ENCODE data around the gene CCDC82.

The CCDC82 gene

GRCh38 chr11:96306600-96306932 is 83.1 kb downstream of the CCDC82 start:
- H3K4me3 ChIP-seq (ENCODE audit: low read length) = no peak overlapping the region
- TF ChIP-seq, protein P1, sequence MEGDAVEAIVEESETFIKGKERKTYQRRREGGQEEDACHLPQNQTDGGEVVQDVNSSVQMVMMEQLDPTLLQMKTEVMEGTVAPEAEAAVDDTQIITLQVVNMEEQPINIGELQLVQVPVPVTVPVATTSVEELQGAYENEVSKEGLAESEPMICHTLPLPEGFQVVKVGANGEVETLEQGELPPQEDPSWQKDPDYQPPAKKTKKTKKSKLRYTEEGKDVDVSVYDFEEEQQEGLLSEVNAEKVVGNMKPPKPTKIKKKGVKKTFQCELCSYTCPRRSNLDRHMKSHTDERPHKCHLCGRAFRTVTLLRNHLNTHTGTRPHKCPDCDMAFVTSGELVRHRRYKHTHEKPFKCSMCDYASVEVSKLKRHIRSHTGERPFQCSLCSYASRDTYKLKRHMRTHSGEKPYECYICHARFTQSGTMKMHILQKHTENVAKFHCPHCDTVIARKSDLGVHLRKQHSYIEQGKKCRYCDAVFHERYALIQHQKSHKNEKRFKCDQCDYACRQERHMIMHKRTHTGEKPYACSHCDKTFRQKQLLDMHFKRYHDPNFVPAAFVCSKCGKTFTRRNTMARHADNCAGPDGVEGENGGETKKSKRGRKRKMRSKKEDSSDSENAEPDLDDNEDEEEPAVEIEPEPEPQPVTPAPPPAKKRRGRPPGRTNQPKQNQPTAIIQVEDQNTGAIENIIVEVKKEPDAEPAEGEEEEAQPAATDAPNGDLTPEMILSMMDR (IDR thresholded peaks at IDR 0.05; ENCODE audit: low read depth, low read length) = no peak
- no peak for TF ChIP-seq EZH2phosphoT487 (IDR thresholded peaks at IDR 0.05; ENCODE audit: low read depth)
- H2AFZ ChIP-seq (ENCODE audit: low read depth, low read length) = no peak overlapping the region
- H3K36me3 ChIP-seq (replicated peaks; ENCODE audit: low read depth, low read length) = no peaks in the 10 kb centered on the region
- H3K27ac ChIP-seq (ENCODE audit: low read length) = no peak overlapping the region
- no peaks in the 10 kb centered on the region for H3K27me3 ChIP-seq (ENCODE audit: low read depth, low read length)
- no peaks in the 10 kb centered on the region for H3K4me1 ChIP-seq (ENCODE audit: low read length)
- no peaks in the 10 kb centered on the region for H3K9me3 ChIP-seq (ENCODE audit: insufficient read depth, low read length)
- no peak overlapping the region for H3K4me2 ChIP-seq (ENCODE audit: low read length)
- H3K79me2 ChIP-seq (ENCODE audit: low read length) = 0 out of 2 replicates have a peak, but pooled peaks cover 6% of the 10 kb centered on the region
- H4K20me1 ChIP-seq (ENCODE audit: insufficient read depth, low read length) = no peaks in the 10 kb centered on the region
- no peak overlapping the region for H3K9ac ChIP-seq (ENCODE audit: low read length)

GRCh38 chr11:96306071-96306470 is 83.6 kb downstream of the CCDC82 start:
- no peaks in the 10 kb centered on the region for H3K27me3 ChIP-seq (ENCODE audit: low read depth, low read length)
- H3K79me2 ChIP-seq (ENCODE audit: low read length) = 0 out of 2 replicates have a peak, but pooled peaks cover 8% of the 10 kb centered on the region
- H3K4me2 ChIP-seq (ENCODE audit: low read length) = no peak overlapping the region
- no peak overlapping the region for H3K4me3 ChIP-seq (ENCODE audit: low read length)
- TF ChIP-seq, protein P1 (IDR thresholded peaks at IDR 0.05; ENCODE audit: low read depth, low read length) = no peak
- TF ChIP-seq EZH2phosphoT487 (IDR thresholded peaks at IDR 0.05; ENCODE audit: low read depth) = no peak
- H3K9ac ChIP-seq (ENCODE audit: low read length) = no peak overlapping the region
- no peak overlapping the region for H2AFZ ChIP-seq (ENCODE audit: low read depth, low read length)
- no peaks in the 10 kb centered on the region for H3K4me1 ChIP-seq (ENCODE audit: low read length)
- no peaks in the 10 kb centered on the region for H4K20me1 ChIP-seq (ENCODE audit: insufficient read depth, low read length)
- H3K36me3 ChIP-seq (replicated peaks; ENCODE audit: low read depth, low read length) = no peaks in the 10 kb centered on the region
- H3K27ac ChIP-seq (ENCODE audit: low read length) = no peak overlapping the region
- no peaks in the 10 kb centered on the region for H3K9me3 ChIP-seq (ENCODE audit: insufficient read depth, low read length)

GRCh38 chr11:96303980-96304379 is 85.7 kb downstream of the CCDC82 start:
- Histone ChIP-seq H3K79me2 (ENCODE audit: low read length) (0 out of 2 replicates have a peak, but pooled peaks cover 10% of the 10 kb centered on the region), H3K4me2 (ENCODE audit: low read length) (no peak overlapping the region), H2AFZ (ENCODE audit: low read depth, low read length) (no peak overlapping the region), H3K9me3 (ENCODE audit: insufficient read depth, low read length) (no peaks in the 10 kb centered on the region), H3K27ac (ENCODE audit: low read length) (no peak overlapping the region), H3K27me3 (ENCODE audit: low read depth, low read length) (no peaks in the 10 kb centered on the region), H3K36me3 (replicated peaks; ENCODE audit: low read depth, low read length) (no peaks in the 10 kb centered on the region), H3K9ac (ENCODE audit: low read length) (no peak overlapping the region), H3K4me3 (ENCODE audit: low read length) (no peak overlapping the region), H4K20me1 (ENCODE audit: insufficient read depth, low read length) (no peaks in the 10 kb centered on the region), H3K4me1 (ENCODE audit: low read length) (no peaks in the 10 kb centered on the region)
- TF ChIP-seq, protein P1 (IDR thresholded peaks at IDR 0.05; ENCODE audit: low read depth, low read length) = no peak
- TF ChIP-seq EZH2phosphoT487 (IDR thresholded peaks at IDR 0.05; ENCODE audit: low read depth) = no peak

DNA sequence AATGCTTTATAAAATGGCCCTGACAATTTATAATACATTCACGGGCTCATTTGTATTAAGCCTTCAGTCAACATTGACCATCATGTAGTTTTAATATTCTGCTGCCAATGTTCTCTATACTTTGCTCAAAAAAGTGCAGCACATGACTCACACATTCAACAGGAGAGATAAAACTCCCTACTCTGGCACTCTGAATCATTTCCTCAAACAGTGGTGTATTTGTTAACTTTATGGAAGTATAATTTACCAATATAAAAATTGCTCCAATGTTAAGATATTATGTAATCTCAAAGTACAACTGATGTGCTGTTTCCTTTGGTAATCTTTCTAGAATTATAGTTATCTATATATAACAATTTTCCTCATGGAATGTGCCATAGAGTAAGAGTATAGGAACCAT is 86.6 kb downstream of the CCDC82 start:
- Histone ChIP-seq H3K79me2 (ENCODE audit: low read length) (0 out of 2 replicates have a peak, but pooled peaks cover 10% of the 10 kb centered on the region), H3K36me3 (replicated peaks; ENCODE audit: low read depth, low read length) (no peaks in the 10 kb centered on the region), H3K9me3 (ENCODE audit: insufficient read depth, low read length) (no peaks in the 10 kb centered on the region), H3K4me1 (ENCODE audit: low read length) (no peaks in the 10 kb centered on the region), H3K9ac (ENCODE audit: low read length) (no peak overlapping the region), H3K4me2 (ENCODE audit: low read length) (no peak overlapping the region), H4K20me1 (ENCODE audit: insufficient read depth, low read length) (no peaks in the 10 kb centered on the region), H3K27me3 (ENCODE audit: low read depth, low read length) (no peaks in the 10 kb centered on the region), H3K4me3 (ENCODE audit: low read length) (no peak overlapping the region), H2AFZ (ENCODE audit: low read depth, low read length) (no peak overlapping the region), H3K27ac (ENCODE audit: low read length) (no peak overlapping the region)
- TF ChIP-seq, protein P1 (IDR thresholded peaks at IDR 0.05; ENCODE audit: low read depth, low read length) = no peak
- no peak for TF ChIP-seq EZH2phosphoT487 (IDR thresholded peaks at IDR 0.05; ENCODE audit: low read depth)

All from OCI-LY3 (cell line).